Astrocyte (in vitro differentiated cells and primary cell): ENCODE results near the gene NDUFA11.

Experiments used
- CTCF ChIP-seq: IDR thresholded peaks from 2 replicates; pipeline ENCODE4 v1.5.1; 2011; ENCODE audit warnings: low read depth, mild to moderate bottlenecking, inconsistent platforms, low read length, moderate library complexity; ENCODE audit not compliant: insufficient read depth
- EZH2 ChIP-seq: IDR thresholded peaks from 2 replicates; pipeline ENCODE4 v1.6.1; 2012; ENCODE audit warnings: mild to moderate bottlenecking, low read length, inconsistent platforms; ENCODE audit not compliant: insufficient read depth

GRCh38 chr19:5921516-5922160 lies 18.0 kb upstream of the NDUFA11 start:
- no peak for TF ChIP-seq CTCF
- no peak for TF ChIP-seq EZH2
